IMR-90 (cell line): ENCODE data around the gene RNF34. TPM values are rescaled to one million over a fixed set of nuclear protein-coding genes. Genes with fewer than 3 reads are reported as not detected.

Experiments used
- ATAC-seq: fragments of 200-7000 bp; cut with Tn5 transposase; 2 replicates; pipeline ENCODE4 v1.9.1; 2020; ENCODE audit warnings: low read depth, mild to moderate bottlenecking, moderate library complexity
- BruUV-seq: library from RNA; stranded (reverse); fragments of 400-500 nt; replicated peaks from 2 replicates; lab custom pipeline; 2021; lab: Mats Ljungman, UMichigan
- CTCF ChIA-PET: fragments of 300-600 bp; formaldehyde crosslinking; extraction: SDS; loops from one replicate; lab custom pipeline; 2021; ENCODE audit warnings: antibody characterized with exemption; lab: Yijun Ruan, JAX
- POLR2A ChIA-PET: fragments of 300-600 bp; sonication (Branson Sonifier 250); formaldehyde crosslinking; loops from one replicate; lab custom pipeline; 2022; ENCODE audit warnings: antibody characterized with exemption; ENCODE audit not compliant: unreplicated experiment; lab: Charles Lee
- DNase-seq: peaks from one replicate; pipeline ENCODE4 v3.0.0; 2013
- H2AFZ ChIP-seq: replicated peaks from 2 replicates; pipeline ENCODE3; 2013; ENCODE audit warnings: low read length, mild to moderate bottlenecking; ENCODE audit not compliant: poor library complexity
- H2AK5ac ChIP-seq: 2 replicates; pipeline ENCODE4 v1.6.1; 2013; ENCODE audit warnings: low read depth, low read length, inconsistent platforms
- H2AK9ac ChIP-seq: replicated peaks from 2 replicates; pipeline ENCODE3; 2013; ENCODE audit warnings: mild to moderate bottlenecking, low read depth, low read length, moderate library complexity; ENCODE audit not compliant: poor library complexity
- H2BK120ac ChIP-seq: 2 replicates; pipeline ENCODE4 v1.6.1; 2013; ENCODE audit warnings: low read depth, low read length, inconsistent platforms
- H2BK15ac ChIP-seq: 3 replicates; pipeline ENCODE4 v1.6.1; 2013; ENCODE audit warnings: low read depth, low read length, inconsistent platforms
- H2BK20ac ChIP-seq: 2 replicates; pipeline ENCODE4 v1.6.1; 2013; ENCODE audit warnings: low read depth, mild to moderate bottlenecking, inconsistent platforms, low read length, moderate library complexity
- H2BK5ac ChIP-seq: 2 replicates; pipeline ENCODE4 v1.6.1; 2013; ENCODE audit warnings: mild to moderate bottlenecking, low read depth, low read length, inconsistent platforms; ENCODE audit not compliant: poor library complexity, severe bottlenecking
- H3K14ac ChIP-seq: replicated peaks from 2 replicates; pipeline ENCODE4 v1.6.1; 2013; ENCODE audit warnings: low read depth, low read length, inconsistent platforms
- H3K18ac ChIP-seq: 2 replicates; pipeline ENCODE4 v1.6.1; 2013; ENCODE audit warnings: low read depth, low read length, control low read depth
- H3K23ac ChIP-seq: 2 replicates; pipeline ENCODE4 v1.6.1; 2013; ENCODE audit warnings: low read depth, low read length, inconsistent platforms
- H3K27ac ChIP-seq: 2 replicates; pipeline ENCODE4 v1.5.1; 2013; ENCODE audit warnings: mild to moderate bottlenecking, control low read depth, low read length; ENCODE audit not compliant: insufficient read depth
- H3K27me3 ChIP-seq: 2 replicates; pipeline ENCODE4 v1.6.1; 2013; ENCODE audit warnings: low read length; ENCODE audit not compliant: control insufficient read depth, insufficient read depth
- H3K36me3 ChIP-seq: 2 replicates; pipeline ENCODE4 v1.6.1; 2013; ENCODE audit warnings: low read length, mixed read lengths; ENCODE audit not compliant: control insufficient read depth, insufficient read depth
- H3K4ac ChIP-seq: 2 replicates; pipeline ENCODE4 v1.6.1; 2013; ENCODE audit warnings: low read depth, low read length, inconsistent platforms
- H3K4me1 ChIP-seq: 2 replicates; pipeline ENCODE4 v1.6.1; 2013; ENCODE audit warnings: low read length, mixed read lengths; ENCODE audit not compliant: control insufficient read depth, insufficient read depth
- H3K4me2 ChIP-seq: 2 replicates; pipeline ENCODE4 v1.6.1; 2013; ENCODE audit warnings: low read depth, mild to moderate bottlenecking, control low read depth, low read length, moderate library complexity
- H3K4me3 ChIP-seq: 2 replicates; pipeline ENCODE4 v1.5.1; 2013; ENCODE audit warnings: low read depth, mild to moderate bottlenecking, control low read depth, low read length, moderate library complexity; ENCODE audit not compliant: insufficient read depth
- H3K56ac ChIP-seq: 2 replicates; pipeline ENCODE4 v1.6.1; 2013; ENCODE audit warnings: low read length, inconsistent platforms; ENCODE audit not compliant: insufficient read depth; ENCODE audit errors: extremely low read depth
- H3K79me1 ChIP-seq, 2 experiments: 2 replicates each; pipeline ENCODE4 v1.6.1; 2013; ENCODE audit warnings: low read length in 2 of 2, inconsistent platforms in 1 of 2, low read depth in 1 of 2
- H3K9ac ChIP-seq: 2 replicates; pipeline ENCODE4 v1.6.1; 2013; ENCODE audit warnings: low read depth, low read length, control low read depth
- H3K9me1 ChIP-seq: 2 replicates; pipeline ENCODE4 v1.6.1; 2013; ENCODE audit warnings: low read length, inconsistent platforms; ENCODE audit not compliant: insufficient read depth
- H3K9me3 ChIP-seq: 2 replicates; pipeline ENCODE4 v1.6.1; 2013; ENCODE audit warnings: low read length; ENCODE audit not compliant: control insufficient read depth, insufficient read depth
- H4K20me1 ChIP-seq: 2 replicates; pipeline ENCODE4 v1.6.1; 2013; ENCODE audit warnings: low read length, inconsistent platforms; ENCODE audit not compliant: insufficient read depth
- H4K5ac ChIP-seq: 2 replicates; pipeline ENCODE4 v1.6.1; 2013; ENCODE audit warnings: mild to moderate bottlenecking, low read depth, low read length, control low read depth
- H4K8ac ChIP-seq, 2 experiments: 2 replicates each; pipeline ENCODE4 v1.6.1; 2013; ENCODE audit warnings: low read depth in 2 of 2, low read length in 2 of 2, control low read depth in 1 of 2, inconsistent platforms in 1 of 2
- H4K91ac ChIP-seq: 2 replicates; pipeline ENCODE4 v1.6.1; 2013; ENCODE audit warnings: low read depth, low read length, inconsistent platforms; ENCODE audit not compliant: insufficient read depth
- BHLHE40 ChIP-seq: fragments of 150-350 bp; IDR thresholded peaks from 2 replicates; pipeline ENCODE4 v1.6.1; 2016; ENCODE audit warnings: mild to moderate bottlenecking, low read depth, low read length
- CHD1 ChIP-seq: IDR thresholded peaks from 2 replicates; pipeline ENCODE4 v1.6.1; 2012; ENCODE audit warnings: low read depth, low read length, improper control_type of control experiment
- MAFK ChIP-seq: IDR thresholded peaks from 2 replicates; pipeline ENCODE4 v1.6.1; 2012; ENCODE audit warnings: low read depth, low read length, improper control_type of control experiment
- MAZ ChIP-seq: IDR thresholded peaks from 2 replicates; pipeline ENCODE4 v1.6.1; 2012; ENCODE audit warnings: low read depth, mild to moderate bottlenecking, low read length, improper control_type of control experiment, moderate library complexity, borderline replicate concordance
- MXI1 ChIP-seq: IDR thresholded peaks from 2 replicates; pipeline ENCODE4 v1.6.1; 2012; ENCODE audit warnings: low read depth, mild to moderate bottlenecking, low read length, moderate library complexity, borderline replicate concordance
- POLR2A ChIP-seq: IDR thresholded peaks from 2 replicates; pipeline ENCODE4 v1.6.1; 2012; ENCODE audit warnings: mild to moderate bottlenecking, low read depth, low read length
- RAD21 ChIP-seq: IDR thresholded peaks from 2 replicates; pipeline ENCODE4 v1.6.1; 2012; ENCODE audit warnings: low read length, improper control_type of control experiment
- RFX5 ChIP-seq: IDR thresholded peaks from 2 replicates; pipeline ENCODE4 v1.8.0; 2012; ENCODE audit warnings: low read depth, mild to moderate bottlenecking, low read length, moderate library complexity
- SMC3 ChIP-seq: fragments of 150-350 bp; IDR thresholded peaks from 2 replicates; pipeline ENCODE4 v1.6.1; 2016; ENCODE audit warnings: low read depth, mild to moderate bottlenecking, antibody characterized with exemption, low read length, moderate library complexity
- WGBS, 2 experiments: methylation state at CpG; one replicate each; pipeline versions ENCODE4 v1.1.5 to v1.1.7; 2013; ENCODE audit warnings: missing lambda C conversion rate in 2 of 2; ENCODE audit not compliant: insufficient read length in 1 of 2; ENCODE audit errors: extremely low coverage in 2 of 2; 5-methylcytosine and 5-hydroxymethylcytosine counted together
- dilution Hi-C: fragments of 300-500 bp; cut with HindIII; formaldehyde crosslinking; loops from one replicate; pipeline ENCODE4 v1.14.3; 2018; ENCODE audit warnings: low sequenced_read_pairs; ENCODE audit not compliant: unreplicated experiment
- in situ Hi-C: fragments of 300-500 bp; cut with MboI; formaldehyde crosslinking; loops from 3 replicates; pipeline ENCODE4 v1.14.3; 2019; ENCODE audit warnings: low sequenced_read_pairs, inconsistent platforms, mixed read lengths
- intact Hi-C: fragments of 100-400 bp; cut with micrococcal nuclease; formaldehyde crosslinking; loops from 2 replicates; pipeline ENCODE4 v1.10.0; 2022
- polyA plus RNA-seq, 3 experiments: library from polyadenylated mRNA; depleted of rRNA; stranded (reverse); fragments of >200 nt; gene quantifications; 2 replicates each; pipeline ENCODE4 v1.2.3, GENCODE V29; 2012; ENCODE audit warnings: low replicate concordance in 1 of 3
- total RNA-seq: library from RNA; depleted of rRNA; stranded (reverse); fragments of >200 nt; gene quantifications from 2 replicates; pipeline ENCODE4 v1.2.3, GENCODE V29; 2012
- TF ChIP-seq, protein P1 (sequence below): fragments of 150-350 bp; IDR thresholded peaks from 2 replicates; pipeline ENCODE4 v1.6.1; 2017; ENCODE audit warnings: mild to moderate bottlenecking, antibody characterized with exemption, low read length, low read depth
- TF ChIP-seq, protein P2 (sequence below): fragments of 150-350 bp; IDR thresholded peaks from 2 replicates; pipeline ENCODE4 v1.6.1; 2016; ENCODE audit warnings: low read depth, mild to moderate bottlenecking, low read length, moderate library complexity, borderline replicate concordance
- TF ChIP-seq, protein P3 (sequence below): conservative IDR thresholded peaks from 2 replicates; pipeline ENCODE4 v1.5.1; 2012; ENCODE audit warnings: mild to moderate bottlenecking, low read depth, low read length, improper control_type of control experiment

RNF34 gene
- total and polyA plus RNA-seq, 2 of the 4 experiments (the other 2 are of a cell fraction), result 33.2 to 69.5 TPM

DNA sequence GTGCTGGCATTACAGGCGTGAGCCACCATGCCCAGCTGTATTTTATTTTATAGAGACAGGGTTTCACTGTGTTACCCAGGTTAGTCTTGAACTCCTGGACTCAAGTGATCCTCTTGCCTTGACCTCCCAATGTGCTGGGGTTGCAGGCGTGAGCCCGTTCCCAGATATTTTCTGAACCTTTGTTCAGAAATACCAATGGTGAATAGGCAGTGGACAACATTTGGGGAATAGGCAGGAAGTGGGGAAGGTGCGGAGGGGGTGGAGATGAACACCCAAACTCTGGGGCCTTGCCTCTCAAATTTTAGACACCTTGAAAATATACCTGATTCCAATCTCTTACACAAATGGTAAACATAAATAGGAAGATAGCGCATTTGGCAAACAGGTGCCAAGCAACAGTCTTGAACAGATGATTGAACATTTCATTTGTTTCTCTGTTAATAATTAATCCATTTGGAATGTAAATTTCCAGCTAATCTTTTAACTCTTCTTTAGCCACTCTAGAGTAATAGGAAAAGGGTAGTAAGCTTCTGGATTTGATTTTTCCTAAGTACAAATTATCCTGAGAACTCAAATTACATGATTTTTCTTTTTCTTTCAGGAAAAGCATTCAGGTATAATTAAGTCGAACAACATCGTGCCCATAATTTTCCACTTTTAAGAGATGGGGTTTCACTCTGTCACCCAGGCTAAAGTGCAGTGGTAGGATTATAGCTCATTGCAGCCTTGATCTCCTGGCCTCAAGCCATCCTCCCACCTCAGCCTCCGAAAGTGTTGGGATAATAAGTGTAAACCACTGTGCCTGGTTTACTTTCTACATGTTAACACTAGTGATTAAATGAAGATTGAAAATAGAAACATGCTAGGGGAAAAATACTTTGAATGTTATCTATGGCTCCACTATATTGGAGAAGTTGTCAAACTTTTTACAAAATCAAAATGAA lies 22.9 kb upstream of the RNF34 start:
- no TSS peak for BruUV-seq
- no peaks in the 10 kb centered on the region for H3K27me3 ChIP-seq
- H3K23ac ChIP-seq, result no peak overlapping the region
- in situ Hi-C loops, result no loop called here
- H2BK5ac ChIP-seq, result no peak overlapping the region
- no peak overlapping the region for H4K91ac ChIP-seq
- TF ChIP-seq POLR2A (no peak), RAD21 (no peak), CHD1 (no peak), MXI1 (no peak), BHLHE40 (no peak), MAFK (no peak), SMC3 (no peak), MAZ (no peak), RFX5 (no peak)
- TF ChIP-seq, protein P1, sequence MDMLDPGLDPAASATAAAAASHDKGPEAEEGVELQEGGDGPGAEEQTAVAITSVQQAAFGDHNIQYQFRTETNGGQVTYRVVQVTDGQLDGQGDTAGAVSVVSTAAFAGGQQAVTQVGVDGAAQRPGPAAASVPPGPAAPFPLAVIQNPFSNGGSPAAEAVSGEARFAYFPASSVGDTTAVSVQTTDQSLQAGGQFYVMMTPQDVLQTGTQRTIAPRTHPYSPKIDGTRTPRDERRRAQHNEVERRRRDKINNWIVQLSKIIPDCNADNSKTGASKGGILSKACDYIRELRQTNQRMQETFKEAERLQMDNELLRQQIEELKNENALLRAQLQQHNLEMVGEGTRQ, result no peak
- TF ChIP-seq, protein P2, sequence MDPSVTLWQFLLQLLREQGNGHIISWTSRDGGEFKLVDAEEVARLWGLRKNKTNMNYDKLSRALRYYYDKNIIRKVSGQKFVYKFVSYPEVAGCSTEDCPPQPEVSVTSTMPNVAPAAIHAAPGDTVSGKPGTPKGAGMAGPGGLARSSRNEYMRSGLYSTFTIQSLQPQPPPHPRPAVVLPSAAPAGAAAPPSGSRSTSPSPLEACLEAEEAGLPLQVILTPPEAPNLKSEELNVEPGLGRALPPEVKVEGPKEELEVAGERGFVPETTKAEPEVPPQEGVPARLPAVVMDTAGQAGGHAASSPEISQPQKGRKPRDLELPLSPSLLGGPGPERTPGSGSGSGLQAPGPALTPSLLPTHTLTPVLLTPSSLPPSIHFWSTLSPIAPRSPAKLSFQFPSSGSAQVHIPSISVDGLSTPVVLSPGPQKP, result no peak
- TF ChIP-seq, protein P3, sequence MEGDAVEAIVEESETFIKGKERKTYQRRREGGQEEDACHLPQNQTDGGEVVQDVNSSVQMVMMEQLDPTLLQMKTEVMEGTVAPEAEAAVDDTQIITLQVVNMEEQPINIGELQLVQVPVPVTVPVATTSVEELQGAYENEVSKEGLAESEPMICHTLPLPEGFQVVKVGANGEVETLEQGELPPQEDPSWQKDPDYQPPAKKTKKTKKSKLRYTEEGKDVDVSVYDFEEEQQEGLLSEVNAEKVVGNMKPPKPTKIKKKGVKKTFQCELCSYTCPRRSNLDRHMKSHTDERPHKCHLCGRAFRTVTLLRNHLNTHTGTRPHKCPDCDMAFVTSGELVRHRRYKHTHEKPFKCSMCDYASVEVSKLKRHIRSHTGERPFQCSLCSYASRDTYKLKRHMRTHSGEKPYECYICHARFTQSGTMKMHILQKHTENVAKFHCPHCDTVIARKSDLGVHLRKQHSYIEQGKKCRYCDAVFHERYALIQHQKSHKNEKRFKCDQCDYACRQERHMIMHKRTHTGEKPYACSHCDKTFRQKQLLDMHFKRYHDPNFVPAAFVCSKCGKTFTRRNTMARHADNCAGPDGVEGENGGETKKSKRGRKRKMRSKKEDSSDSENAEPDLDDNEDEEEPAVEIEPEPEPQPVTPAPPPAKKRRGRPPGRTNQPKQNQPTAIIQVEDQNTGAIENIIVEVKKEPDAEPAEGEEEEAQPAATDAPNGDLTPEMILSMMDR, result no peak
- intact Hi-C loops, result no loop called here
- no peak overlapping the region for H2BK15ac ChIP-seq
- H3K4me3 ChIP-seq, result no peak overlapping the region
- ATAC-seq (no peak), DNase-seq (no peak)
- no peak overlapping the region for H3K18ac ChIP-seq
- no peak overlapping the region for H2AFZ ChIP-seq
- no peak overlapping the region for H2AK9ac ChIP-seq
- H3K4me2 ChIP-seq, result no peak overlapping the region
- no peak overlapping the region for H3K56ac ChIP-seq
- H3K9me1 ChIP-seq, result no peaks in the 10 kb centered on the region
- no peak overlapping the region for H2BK120ac ChIP-seq
- no peak overlapping the region for H4K8ac ChIP-seq
- H3K14ac ChIP-seq, result no peak overlapping the region
- no peak overlapping the region for H3K27ac ChIP-seq
- no peak overlapping the region for H4K5ac ChIP-seq
- H3K9me3 ChIP-seq, result no peaks in the 10 kb centered on the region
- H3K4me1 ChIP-seq, result no peaks in the 10 kb centered on the region
- CTCF ChIA-PET, result interaction anchor here (1.2 kb wide), 1 partner anchor 14 kb away, joined by 3 read pairs; no protein-coding TSS in a partner anchor
- H3K9ac ChIP-seq, result no peak overlapping the region
- no peak overlapping the region for H2AK5ac ChIP-seq
- no peaks in the 10 kb centered on the region for H3K36me3 ChIP-seq
- POLR2A ChIA-PET, result no interaction called here
- H2BK20ac ChIP-seq, result no peak overlapping the region
- no peaks in the 10 kb centered on the region for H4K20me1 ChIP-seq
- no peaks in the 10 kb centered on the region for H3K79me1 ChIP-seq
- no CpG with 5 or more reads among the region's 8 CpGs for WGBS, 2 experiments
- no peak overlapping the region for H3K4ac ChIP-seq
- dilution Hi-C loops, result no loop called here
